Activated CD8-positive, alpha-beta T cell treated with anti-CD3 and anti-CD28 coated beads for 36 hours (primary cell): ENCODE results near the gene RALGPS2. TPM values are rescaled to one million over a fixed set of nuclear protein-coding genes. Genes with fewer than 3 reads are reported as not detected.

ENCODE experiments used
- ATAC-seq: fragments of 200-7000 bp; cut with Tn5 transposase; one replicate; pipeline ENCODE4 v1.10.0; 2021; ENCODE audit warnings: mild to moderate bottlenecking, moderate library complexity
- CTCF ChIA-PET: fragments of 350-600 bp; sonication (Branson Sonifier 250); formaldehyde crosslinking; loops from one replicate; lab custom pipeline; 2021; ENCODE audit warnings: antibody characterized with exemption; lab: Charles Lee
- POLR2A ChIA-PET: fragments of 350-600 bp; sonication (Branson Sonifier 250); formaldehyde crosslinking; loops from one replicate; lab custom pipeline; 2021; ENCODE audit warnings: antibody characterized with exemption; lab: Charles Lee
- DNase-seq: peaks from one replicate; pipeline ENCODE4 v3.0.0-alpha.2; 2020
- H3K27ac Mint-ChIP-seq: one replicate; pipeline ENCODE4 v1.8.0; 2021; ENCODE audit warnings: mild to moderate bottlenecking, mixed read lengths
- H3K27me3 Mint-ChIP-seq: one replicate; pipeline ENCODE4 v1.8.0; 2021; ENCODE audit warnings: mixed read lengths
- H3K36me3 Mint-ChIP-seq: one replicate; pipeline ENCODE4 v1.8.0; 2021; ENCODE audit warnings: low read depth, mixed read lengths
- H3K4me1 Mint-ChIP-seq: one replicate; pipeline ENCODE4 v1.8.0; 2021; ENCODE audit warnings: low read depth, mixed read lengths
- H3K4me3 Mint-ChIP-seq: one replicate; pipeline ENCODE4 v1.8.0; 2021; ENCODE audit warnings: mild to moderate bottlenecking, moderate library complexity, mixed read lengths
- H3K9me3 Mint-ChIP-seq: one replicate; pipeline ENCODE4 v1.8.0; 2021; ENCODE audit warnings: mixed read lengths
- intact Hi-C: fragments of 100-400 bp; cut with micrococcal nuclease; formaldehyde crosslinking; loops from one replicate; pipeline ENCODE4 v1.10.0; 2022
- total RNA-seq, 2 experiments: library from RNA; stranded (reverse); gene quantifications; one replicate each; pipeline ENCODE4 v1.2.3, GENCODE V29; 2021
- TF ChIP-seq, protein P1 (sequence below): fragments of 200-600 bp; IDR thresholded peaks from one replicate; pipeline ENCODE4 v1.8.0; 2022; ENCODE audit warnings: antibody characterized with exemption, mild to moderate bottlenecking

Gene RALGPS2
- total RNA-seq, 2 experiments from 2014 or later = 2.8 to 4.8 TPM

DNA sequence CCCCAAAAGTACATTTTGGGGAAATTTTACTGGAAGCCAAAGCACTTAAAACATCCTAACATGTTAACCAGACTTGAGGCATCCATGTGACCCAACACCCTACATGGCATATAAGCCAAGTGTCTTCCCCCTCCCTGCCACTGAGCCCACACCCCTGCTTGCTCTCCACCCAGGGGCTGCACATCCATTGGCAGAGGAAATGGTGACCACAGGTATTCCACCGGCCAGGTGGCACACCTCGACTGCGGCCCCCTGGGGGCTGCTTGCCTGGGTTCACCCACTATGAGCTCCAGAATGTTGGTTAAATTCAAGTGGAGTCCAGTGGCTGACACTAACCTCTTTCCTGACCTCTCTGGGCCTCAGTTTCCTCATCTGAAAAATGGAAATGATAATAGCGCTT is 236.3 kb downstream of the RALGPS2 start:
- TF ChIP-seq, protein P1, sequence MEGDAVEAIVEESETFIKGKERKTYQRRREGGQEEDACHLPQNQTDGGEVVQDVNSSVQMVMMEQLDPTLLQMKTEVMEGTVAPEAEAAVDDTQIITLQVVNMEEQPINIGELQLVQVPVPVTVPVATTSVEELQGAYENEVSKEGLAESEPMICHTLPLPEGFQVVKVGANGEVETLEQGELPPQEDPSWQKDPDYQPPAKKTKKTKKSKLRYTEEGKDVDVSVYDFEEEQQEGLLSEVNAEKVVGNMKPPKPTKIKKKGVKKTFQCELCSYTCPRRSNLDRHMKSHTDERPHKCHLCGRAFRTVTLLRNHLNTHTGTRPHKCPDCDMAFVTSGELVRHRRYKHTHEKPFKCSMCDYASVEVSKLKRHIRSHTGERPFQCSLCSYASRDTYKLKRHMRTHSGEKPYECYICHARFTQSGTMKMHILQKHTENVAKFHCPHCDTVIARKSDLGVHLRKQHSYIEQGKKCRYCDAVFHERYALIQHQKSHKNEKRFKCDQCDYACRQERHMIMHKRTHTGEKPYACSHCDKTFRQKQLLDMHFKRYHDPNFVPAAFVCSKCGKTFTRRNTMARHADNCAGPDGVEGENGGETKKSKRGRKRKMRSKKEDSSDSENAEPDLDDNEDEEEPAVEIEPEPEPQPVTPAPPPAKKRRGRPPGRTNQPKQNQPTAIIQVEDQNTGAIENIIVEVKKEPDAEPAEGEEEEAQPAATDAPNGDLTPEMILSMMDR = no peak
- intact Hi-C loops = no loop called here
- peaks cover 4% of the 10 kb centered on the region for H3K9me3 Mint-ChIP-seq

DNA sequence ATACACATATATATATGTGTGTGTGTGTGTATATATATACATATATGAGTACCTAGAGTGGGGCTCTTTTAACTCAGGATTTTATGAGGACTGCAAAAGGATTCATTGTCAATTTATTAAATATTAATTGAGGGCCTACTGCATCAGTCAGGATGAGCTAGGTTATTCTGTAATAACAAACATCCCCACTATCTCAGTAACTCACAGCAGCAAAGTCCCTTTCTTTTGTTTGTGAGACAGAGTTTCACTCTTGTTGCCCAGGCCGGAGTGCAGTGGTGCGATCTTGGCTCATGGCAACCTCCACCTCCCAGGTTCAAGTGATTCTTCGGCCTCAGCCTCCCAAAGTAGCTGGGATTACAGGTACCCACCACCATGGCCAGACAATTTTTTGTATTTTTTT is 236.8 kb downstream of the RALGPS2 start:
- intact Hi-C loops = no loop called here
- no peak for ATAC-seq
- POLR2A ChIA-PET = no interaction called here
- H3K4me1 Mint-ChIP-seq = peaks cover 3% of the 10 kb centered on the region
- H3K4me3 Mint-ChIP-seq = no peak overlapping the region
- DNase-seq = no peak
- peaks cover 2% of the 10 kb centered on the region for H3K36me3 Mint-ChIP-seq
- H3K9me3 Mint-ChIP-seq = peaks cover 4% of the 10 kb centered on the region
- CTCF ChIA-PET = no interaction called here
- peaks cover 2% of the 10 kb centered on the region for H3K27me3 Mint-ChIP-seq
- TF ChIP-seq, protein P1 = no peak
- H3K27ac Mint-ChIP-seq = no peak overlapping the region

More for the DNA sequence above, 236.3 kb downstream of the RALGPS2 start:
- Mint-ChIP-seq H3K36me3 (peaks cover 2% of the 10 kb centered on the region), H3K4me3 (no peak overlapping the region), H3K27me3 (peaks cover 2% of the 10 kb centered on the region), H3K4me1 (peaks cover 3% of the 10 kb centered on the region), H3K27ac (no peak overlapping the region)
- DNase-seq (no peak), ATAC-seq (no peak)
- ChIA-PET CTCF (no interaction called here), POLR2A (no interaction called here)

- peaks cover 2% of the 10 kb centered on the region for H3K27me3 Mint-ChIP-seq
- DNase-seq (no peak), ATAC-seq (no peak)
- peaks cover 2% of the 10 kb centered on the region for H3K36me3 Mint-ChIP-seq
- peaks cover 3% of the 10 kb centered on the region for H3K4me1 Mint-ChIP-seq
- intact Hi-C loops = no loop called here
- CTCF ChIA-PET = no interaction called here
- H3K4me3 Mint-ChIP-seq = no peak overlapping the region
- POLR2A ChIA-PET = no interaction called here
- H3K27ac Mint-ChIP-seq = no peak overlapping the region
- peaks cover 4% of the 10 kb centered on the region for H3K9me3 Mint-ChIP-seq
- TF ChIP-seq, protein P1 = no peak
Observed at GRCh38 chr1:178962853-178963711, 238.0 kb downstream of the RALGPS2 start.

GRCh38 chr1:178964469-178965330 is 239.7 kb downstream of the RALGPS2 start:
- TF ChIP-seq, protein P1 = no peak
- no peak overlapping the region for H3K4me3 Mint-ChIP-seq
- DNase-seq = no peak

GRCh38 chr1:178966312-178966711 is 241.3 kb downstream of the RALGPS2 start:
- ATAC-seq = no peak
- Mint-ChIP-seq H3K27ac (no peak overlapping the region), H3K27me3 (peaks cover 2% of the 10 kb centered on the region), H3K9me3 (no peaks in the 10 kb centered on the region), H3K36me3 (peaks cover 2% of the 10 kb centered on the region), H3K4me3 (no peak overlapping the region), H3K4me1 (no peaks in the 10 kb centered on the region)
- ChIA-PET POLR2A (no interaction called here), CTCF (no interaction called here)
- TF ChIP-seq, protein P1 = no peak
- intact Hi-C loops = no loop called here
- no peak for DNase-seq

More at GRCh38 chr1:178964469-178965330, 239.7 kb downstream of the RALGPS2 start:
- no peak overlapping the region for H3K27ac Mint-ChIP-seq
- intact Hi-C loops = no loop called here
- peaks cover 2% of the 10 kb centered on the region for H3K36me3 Mint-ChIP-seq
- peaks cover 2% of the 10 kb centered on the region for H3K4me1 Mint-ChIP-seq
- CTCF ChIA-PET = no interaction called here
- no peak for ATAC-seq
- H3K9me3 Mint-ChIP-seq = peaks cover 3% of the 10 kb centered on the region
- POLR2A ChIA-PET = no interaction called here
- H3K27me3 Mint-ChIP-seq = peaks cover 2% of the 10 kb centered on the region
